GM18499 (cell line): ENCODE results near the gene C8G.

Source experiments
- ATAC-seq: cut with Tn5 transposase; IDR thresholded peaks from one replicate; pipeline ENCODE4 v1.9.1; 2021; ENCODE audit warnings: moderate number of reproducible peaks; ENCODE audit not compliant: insufficient read depth, unreplicated experiment

C8G gene

DNA sequence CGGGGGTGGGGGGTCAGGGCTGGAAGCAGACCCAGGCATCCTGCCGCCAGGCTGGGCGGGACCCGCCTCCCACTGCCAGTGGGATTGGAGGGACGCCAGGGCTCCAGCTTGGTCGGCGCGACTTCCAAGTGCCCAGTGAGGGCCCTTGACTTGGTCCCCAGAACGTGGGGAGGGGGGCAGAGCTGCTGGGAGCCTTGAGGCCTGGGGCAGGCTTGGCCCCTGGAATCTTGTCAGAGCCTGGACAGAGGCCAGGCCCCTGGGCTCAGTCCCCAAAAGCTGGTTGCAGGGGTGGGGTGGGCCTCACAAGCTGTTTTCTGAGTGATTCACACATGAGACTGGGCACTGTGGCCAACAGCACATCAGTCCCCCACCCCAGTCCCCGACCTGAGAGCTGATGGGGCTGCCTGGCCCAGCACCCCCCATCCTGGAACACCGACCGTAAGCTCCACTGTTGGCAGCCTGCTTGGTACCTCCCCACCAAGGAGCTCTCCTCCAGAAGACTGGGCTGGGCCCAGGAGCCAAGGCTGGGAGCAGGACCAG lies 50.8 kb downstream of the C8G start:
- ATAC-seq, result no peak
